CD8-positive, alpha-beta memory T cell (primary cell): ENCODE results near the gene CCDC51. TPM values are rescaled to one million over a fixed set of nuclear protein-coding genes. Genes with fewer than 3 reads are reported as not detected.
"Not testable (repeated sequence)": the region's sequence is repeated elsewhere in the genome, so short reads cannot be mapped to it uniquely, and the experiment has no call there.

Source experiments
- CTCF ChIA-PET: fragments of 350-600 bp; sonication (Branson Sonifier 250); formaldehyde crosslinking; loops from one replicate; lab custom pipeline; 2021; ENCODE audit warnings: antibody characterized with exemption; lab: Charles Lee
- POLR2A ChIA-PET: fragments of 350-600 bp; sonication (Branson Sonifier 250); formaldehyde crosslinking; loops from one replicate; lab custom pipeline; 2021; ENCODE audit warnings: antibody characterized with exemption; lab: Charles Lee
- DNase-seq, 5 donors: peaks; one replicate each; pipeline versions ENCODE4 v3.0.0 to v3.0.0-alpha.2; 2020 to 2022; ENCODE audit warnings: mixed read lengths in 1 of 5
- H3K27ac ChIP-seq: one replicate; pipeline ENCODE4 v1.7.0; 2013; ENCODE audit warnings: low read depth, mild to moderate bottlenecking, low read length, moderate library complexity
- H3K27me3 ChIP-seq: 2 replicates; pipeline ENCODE4 v1.7.0; 2013; ENCODE audit warnings: low read length, mild to moderate bottlenecking; ENCODE audit not compliant: insufficient read depth, poor library complexity, severe bottlenecking
- H3K36me3 ChIP-seq: 2 replicates; pipeline ENCODE4 v1.7.0; 2013; ENCODE audit warnings: mild to moderate bottlenecking, low read length, moderate library complexity; ENCODE audit not compliant: insufficient read depth
- H3K4me1 ChIP-seq: 2 replicates; pipeline ENCODE4 v1.7.0; 2013; ENCODE audit warnings: mild to moderate bottlenecking, low read length, moderate library complexity; ENCODE audit not compliant: insufficient read depth
- H3K4me3 ChIP-seq: 2 replicates; pipeline ENCODE4 v1.7.0; 2013; ENCODE audit warnings: mild to moderate bottlenecking, low read length
- H3K9me3 ChIP-seq: 2 replicates; pipeline ENCODE4 v1.7.0; 2013; ENCODE audit warnings: mild to moderate bottlenecking, low read length
- H3K27ac Mint-ChIP-seq, 8 donors: one replicate each; pipeline ENCODE4 v1.8.0; 2020 to 2021; ENCODE audit warnings: mixed read lengths in 8 of 8, mild to moderate bottlenecking in 6 of 8, inconsistent platforms in 3 of 8, moderate library complexity in 3 of 8
- H3K27me3 Mint-ChIP-seq, 2 donors: one replicate each; pipeline ENCODE4 v1.8.0; 2020 to 2021; ENCODE audit warnings: mixed read lengths in 2 of 2, mild to moderate bottlenecking in 1 of 2, moderate library complexity in 1 of 2
- H3K36me3 Mint-ChIP-seq, 3 donors: one replicate each; pipeline ENCODE4 v1.8.0; 2020 to 2021; ENCODE audit warnings: mixed read lengths in 3 of 3, inconsistent platforms in 1 of 3, mild to moderate bottlenecking in 1 of 3
- H3K4me1 Mint-ChIP-seq, 3 donors: one replicate each; pipeline ENCODE4 v1.8.0; 2020 to 2021; ENCODE audit warnings: mixed read lengths in 3 of 3, inconsistent platforms in 1 of 3, mild to moderate bottlenecking in 1 of 3
- H3K4me3 Mint-ChIP-seq, 7 donors: one replicate each; pipeline ENCODE4 v1.8.0; 2020 to 2021; ENCODE audit warnings: mixed read lengths in 7 of 7, mild to moderate bottlenecking in 6 of 7, moderate library complexity in 4 of 7, inconsistent platforms in 2 of 7
- H3K9me3 Mint-ChIP-seq, 5 donors: one replicate each; pipeline ENCODE4 v1.8.0; 2020 to 2022; ENCODE audit warnings: mixed read lengths in 5 of 5, mild to moderate bottlenecking in 3 of 5, moderate library complexity in 2 of 5, inconsistent platforms in 1 of 5
- polyA plus RNA-seq: library from polyadenylated mRNA; unstranded; fragments of 300-500 nt; fragmentation: Illumina TruSeq; gene quantifications from one replicate; pipeline ENCODE4 v1.2.3, GENCODE V29; 2021
- total RNA-seq, 2 experiments: library from RNA; stranded (reverse); gene quantifications; one replicate each; pipeline ENCODE4 v1.2.3, GENCODE V29; 2021

CCDC51 gene
- total and polyA plus RNA-seq, 3 experiments from 2014 or later = 11.3 to 26.0 (median 24.2) TPM

GRCh38 chr3:48476426-48477053 is 36.6 kb upstream of the CCDC51 start:
- Histone ChIP-seq H3K4me3 (no peak overlapping the region), H3K27ac (no peak overlapping the region), H3K27me3 (no peaks in the 10 kb centered on the region), H3K9me3 (no peaks in the 10 kb centered on the region), H3K36me3 (no peaks in the 10 kb centered on the region), H3K4me1 (peaks cover 46% of the 10 kb centered on the region)
- POLR2A ChIA-PET = interaction anchor here (0.6 kb wide), 1 partner anchor 65 kb away, joined by 3 read pairs; no protein-coding TSS in a partner anchor
- Mint-ChIP-seq H3K36me3 (peaks cover 0 to 15% (median 0%) of the 10 kb centered on the region in 3 donors), H3K4me1 (peaks cover 48 to 70% (median 54%) of the 10 kb centered on the region in 3 donors), H3K4me3 (peak overlapping the region in 4 of 7 donors; percentile 20 to 93 (median 56)), H3K9me3 (no peaks in the 10 kb centered on the region), H3K27ac (peak overlapping the region in 7 of 8 donors; percentile 42 to 99 (median 93)), H3K27me3 (no peaks in the 10 kb centered on the region)
- CTCF ChIA-PET = interaction anchor here (0.6 to 1.5 kb wide), 8 partner anchors 31 to 1374 kb away, joined by 3 to 10 read pairs (median 3); partner anchors contain the start of genes ATRIP, CCDC51 and TMA7
- DNase-seq = no peak

- Mint-ChIP-seq H3K36me3 (peaks cover 0 to 15% (median 0%) of the 10 kb centered on the region in 3 donors), H3K9me3 (no peaks in the 10 kb centered on the region), H3K27me3 (no peaks in the 10 kb centered on the region), H3K4me1 (peaks cover 46 to 77% (median 55%) of the 10 kb centered on the region in 3 donors), H3K27ac (peak overlapping the region in 7 of 8 donors; percentile 38 to 96 (median 89)), H3K4me3 (peak overlapping the region in 2 of 7 donors; percentile 3 to 27)
- H3K27ac ChIP-seq = no peak overlapping the region
- peaks cover under 1% of the 10 kb centered on the region for H3K36me3 ChIP-seq
- H3K9me3 ChIP-seq = no peaks in the 10 kb centered on the region
- H3K4me1 ChIP-seq = peaks cover 53% of the 10 kb centered on the region
- POLR2A ChIA-PET = no interaction called here
- no peaks in the 10 kb centered on the region for H3K27me3 ChIP-seq
- CTCF ChIA-PET = interaction anchor here (10.2 kb wide), 1 partner anchor 39 kb away, joined by 69 read pairs; no protein-coding TSS in a partner anchor
- H3K4me3 ChIP-seq = no peak overlapping the region
- DNase-seq = no peak
These were observed 35.3 kb upstream of the CCDC51 start for GRCh38 chr3:48475188-48475587.

DNA sequence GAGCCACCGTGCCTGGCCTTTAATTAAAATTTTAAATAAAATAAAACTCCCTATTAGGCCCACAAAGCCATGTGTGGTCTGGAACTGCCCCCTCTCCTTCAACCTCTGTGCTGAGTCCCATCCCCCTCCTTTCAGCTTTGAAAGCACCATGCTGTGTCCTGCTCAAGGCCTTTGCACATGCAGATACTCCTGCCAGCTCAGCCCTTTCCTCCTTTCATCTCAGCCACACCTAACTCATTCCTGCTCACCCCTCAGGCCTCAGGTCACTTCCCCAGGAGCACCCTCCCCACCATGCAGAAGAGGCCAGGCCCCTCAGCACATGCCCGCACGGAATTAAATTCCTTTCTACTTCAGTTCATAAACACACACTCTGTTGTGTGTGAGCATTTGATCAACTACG is 34.7 kb upstream of the CCDC51 start:
- Histone ChIP-seq H3K27ac (no peak overlapping the region), H3K27me3 (no peaks in the 10 kb centered on the region), H3K4me1 (peaks cover 55% of the 10 kb centered on the region), H3K4me3 (no peak overlapping the region), H3K36me3 (peaks cover 6% of the 10 kb centered on the region), H3K9me3 (no peaks in the 10 kb centered on the region)
- no peaks in the 10 kb centered on the region for H3K9me3 Mint-ChIP-seq
- no peak for DNase-seq
- H3K4me3 Mint-ChIP-seq = peak overlapping the region in 1 of 7 donors; percentile 3
- peak overlapping the region; percentile 38 to 96 (median 86) for H3K27ac Mint-ChIP-seq
- ChIA-PET POLR2A (no interaction called here), CTCF (interaction anchor here (10.2 kb wide), 1 partner anchor 38 kb away, joined by 69 read pairs; no protein-coding TSS in a partner anchor)
- peaks cover 0 to 20% (median 3%) of the 10 kb centered on the region in 3 donors for H3K36me3 Mint-ChIP-seq
- H3K4me1 Mint-ChIP-seq = peaks cover 49 to 79% (median 57%) of the 10 kb centered on the region in 3 donors
- no peaks in the 10 kb centered on the region for H3K27me3 Mint-ChIP-seq

GRCh38 chr3:48474031-48474430 is 34.1 kb upstream of the CCDC51 start:
- CTCF ChIA-PET = interaction anchor here (1.1 to 10.2 kb wide), 4 partner anchors 28 to 38 kb away, joined by 4 to 69 read pairs (median 15); partner anchors contain the start of genes ATRIP and CCDC51
- not testable (repeated sequence) for H3K9me3 ChIP-seq, H3K27me3 Mint-ChIP-seq, DNase-seq, H3K9me3 Mint-ChIP-seq, H3K27me3 ChIP-seq, H3K27ac ChIP-seq, H3K4me3 ChIP-seq
- Mint-ChIP-seq H3K27ac (peak overlapping the region in 6 of 8 donors; percentile 50 to 99 (median 98)), H3K4me3 (peak overlapping the region in 1 of 7 donors; percentile 95), H3K4me1 (peaks cover 50 to 79% (median 57%) of the 10 kb centered on the region in 3 donors), H3K36me3 (peaks cover 0 to 26% (median 7%) of the 10 kb centered on the region in 3 donors)
- Histone ChIP-seq H3K4me1 (peaks cover 58% of the 10 kb centered on the region), H3K36me3 (peaks cover 12% of the 10 kb centered on the region)
- POLR2A ChIA-PET = interaction anchor here (0.7 to 3.8 kb wide), 4 partner anchors 30 to 75 kb away, joined by 4 to 18 read pairs (median 6); partner anchors contain the start of genes SHISA5 and TMA7

- Histone ChIP-seq H3K9me3 (no peaks in the 10 kb centered on the region), H3K36me3 (peaks cover 16% of the 10 kb centered on the region), H3K27ac (peak overlapping the region; percentile 99), H3K4me1 (peaks cover 58% of the 10 kb centered on the region), H3K27me3 (no peaks in the 10 kb centered on the region), H3K4me3 (peak overlapping the region; percentile 28)
- Mint-ChIP-seq H3K9me3 (no peaks in the 10 kb centered on the region), H3K27me3 (no peaks in the 10 kb centered on the region), H3K27ac (peak overlapping the region; percentile 92 to 99 (median 98)), H3K36me3 (peaks cover 0 to 28% (median 11%) of the 10 kb centered on the region in 3 donors), H3K4me3 (peak overlapping the region; percentile 90 to 96 (median 95)), H3K4me1 (peaks cover 50 to 79% (median 57%) of the 10 kb centered on the region in 3 donors)
- POLR2A ChIA-PET = interaction anchor here (0.7 to 3.8 kb wide), 7 partner anchors 27 to 481 kb away, joined by 3 to 18 read pairs (median 6); partner anchors contain the start of genes ATRIP, CCDC51, SHISA5 and TMA7
- CTCF ChIA-PET = interaction anchor here (0.9 to 10.2 kb wide), 7 partner anchors 8 to 76 kb away, joined by 3 to 69 read pairs (median 5); partner anchors contain the start of genes ATRIP and CCDC51
- DNase-seq = no peak
These were observed 33.7 kb upstream of the CCDC51 start for GRCh38 chr3:48473617-48473952.

DNA sequence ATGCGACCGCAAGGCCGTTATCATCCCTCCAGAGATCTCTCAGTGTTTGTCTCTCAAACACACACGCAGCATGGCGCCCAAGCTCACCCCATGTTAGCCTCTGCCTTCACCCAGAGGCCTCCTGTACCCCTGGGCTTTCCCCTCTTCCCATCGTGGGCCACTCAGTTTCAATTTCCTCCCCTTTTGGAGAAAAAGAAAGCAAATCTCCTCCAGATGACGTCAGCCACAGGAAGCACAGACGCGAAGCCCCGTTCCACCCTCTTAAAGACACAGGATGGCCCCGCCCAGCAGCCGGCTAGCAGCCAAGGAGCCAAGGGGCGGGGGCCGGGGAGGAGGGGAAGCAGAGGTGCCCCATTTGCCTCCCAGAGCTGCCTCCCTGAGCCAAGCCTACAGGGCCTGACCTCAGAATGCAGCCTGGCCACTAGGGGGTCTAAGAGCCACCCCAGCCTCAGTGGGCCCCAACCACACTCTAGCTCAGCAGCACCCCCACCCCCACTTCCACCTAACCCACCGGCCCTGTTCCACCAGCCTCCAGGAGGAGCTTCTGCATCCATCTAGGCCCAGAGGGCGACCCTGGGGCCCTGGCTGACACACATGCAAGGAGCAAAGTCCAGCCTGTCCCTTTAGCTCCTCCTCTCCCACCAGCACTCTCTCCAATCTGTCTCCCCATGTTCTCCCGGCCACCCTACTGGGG is 33.2 kb upstream of the CCDC51 start:
- peaks cover 58% of the 10 kb centered on the region for H3K4me1 ChIP-seq
- peak; percentile 91 to 96 (median 94) for DNase-seq
- H3K36me3 ChIP-seq = peaks cover 17% of the 10 kb centered on the region
- Mint-ChIP-seq H3K27me3 (no peaks in the 10 kb centered on the region), H3K4me1 (peaks cover 47 to 79% (median 55%) of the 10 kb centered on the region in 3 donors), H3K36me3 (peaks cover 0 to 31% (median 11%) of the 10 kb centered on the region in 3 donors), H3K9me3 (no peaks in the 10 kb centered on the region), H3K27ac (peak overlapping the region; percentile 92 to 99 (median 98)), H3K4me3 (peak overlapping the region; percentile 90 to 96 (median 95))
- H3K27ac ChIP-seq = peak overlapping the region; percentile 99
- no peaks in the 10 kb centered on the region for H3K9me3 ChIP-seq
- ChIA-PET CTCF (interaction anchor here (0.9 to 10.2 kb wide), 9 partner anchors 9 to 76 kb away, joined by 3 to 69 read pairs (median 5); partner anchors contain the start of genes ATRIP and CCDC51), POLR2A (interaction anchor here (0.7 to 3.8 kb wide), 9 partner anchors 27 to 482 kb away, joined by 3 to 18 read pairs (median 5); partner anchors contain the start of genes ATRIP, CCDC51, PFKFB4 and SHISA5)
- H3K4me3 ChIP-seq = peak overlapping the region; percentile 98
- no peaks in the 10 kb centered on the region for H3K27me3 ChIP-seq

GRCh38 chr3:48472673-48472922 is 32.7 kb upstream of the CCDC51 start:
- no peaks in the 10 kb centered on the region for H3K9me3 Mint-ChIP-seq
- ChIA-PET POLR2A (interaction anchor here (0.5 to 3.8 kb wide), 9 partner anchors 10 to 84 kb away, joined by 3 to 18 read pairs (median 5); partner anchors contain the start of genes ATRIP, CCDC51, PFKFB4 and TMA7), CTCF (interaction anchor here (0.9 to 10.2 kb wide), 9 partner anchors 9 to 76 kb away, joined by 3 to 69 read pairs (median 5); partner anchors contain the start of gene ATRIP)
- DNase-seq = no peak
- peaks cover 47 to 79% (median 55%) of the 10 kb centered on the region in 3 donors for H3K4me1 Mint-ChIP-seq
- H3K36me3 Mint-ChIP-seq = peaks cover 0 to 36% (median 11%) of the 10 kb centered on the region in 3 donors
- Histone ChIP-seq H3K27me3 (no peaks in the 10 kb centered on the region), H3K9me3 (no peaks in the 10 kb centered on the region), H3K4me1 (peaks cover 58% of the 10 kb centered on the region), H3K27ac (peak overlapping the region; percentile 99), H3K4me3 (peak overlapping the region; percentile 98), H3K36me3 (peaks cover 17% of the 10 kb centered on the region)
- peak overlapping the region; percentile 92 to 99 (median 98) for H3K27ac Mint-ChIP-seq
- H3K4me3 Mint-ChIP-seq = peak overlapping the region; percentile 90 to 96 (median 95)
- H3K27me3 Mint-ChIP-seq = no peaks in the 10 kb centered on the region
